Thyroid gland (tissue), 4 donors: ENCODE data around the gene FAM114A2.

ENCODE experiments used
- CTCF ChIP-seq, 6 experiments: fragments of 200-600 bp in 3 of 6; fragments of 450-650 bp in 3 of 6; sonication (generic) in 3 of 6; IDR thresholded peaks; one replicate each; pipeline ENCODE4 v1.5.1; 2016 to 2019; ENCODE audit warnings: antibody characterized with exemption in 6 of 6, mild to moderate bottlenecking in 2 of 6, inconsistent platforms in 1 of 6, moderate library complexity in 1 of 6
- POLR2A ChIP-seq, 2 donors: fragments of 450-650 bp; IDR thresholded peaks; one replicate each; pipeline ENCODE4 v1.6.1; 2017; ENCODE audit warnings: antibody characterized with exemption in 2 of 2, mild to moderate bottlenecking in 2 of 2, moderate library complexity in 1 of 2

GRCh38 chr5:153979028-153979783, 59.5 kb downstream of the FAM114A2 start:
- TF ChIP-seq POLR2A (IDR thresholded peaks at IDR 0.05), result no peak
- TF ChIP-seq CTCF (IDR thresholded peaks at IDR 0.05), result no peak
